GM06990 (cell line): ENCODE measurements around the gene GFRA3.

Experiments used
- DNase-seq: peaks from one replicate; pipeline ENCODE4 v3.0.0-alpha.2; 2011; ENCODE audit not compliant: insufficient read length; ENCODE audit errors: extremely low read depth
- H3K27me3 ChIP-seq: replicated peaks from 2 replicates; pipeline ENCODE4 v1.6.0; 2011; ENCODE audit warnings: low read length; ENCODE audit not compliant: control insufficient read depth, insufficient read depth
- H3K36me3 ChIP-seq: 2 replicates; pipeline ENCODE4 v1.5.1; 2011; ENCODE audit warnings: low read length; ENCODE audit not compliant: control insufficient read depth, insufficient read depth
- H3K4me3 ChIP-seq: replicated peaks from 2 replicates; pipeline ENCODE4 v1.5.1; 2011; ENCODE audit warnings: low read depth, mild to moderate bottlenecking, control low read depth, low read length
- TF ChIP-seq, protein P1 (sequence below): IDR thresholded peaks from 2 replicates; pipeline ENCODE4 v1.5.1; 2011; ENCODE audit warnings: low read length, control low read depth, mild to moderate bottlenecking, inconsistent platforms; ENCODE audit not compliant: insufficient read depth, poor library complexity, severe bottlenecking

Gene GFRA3

DNA sequence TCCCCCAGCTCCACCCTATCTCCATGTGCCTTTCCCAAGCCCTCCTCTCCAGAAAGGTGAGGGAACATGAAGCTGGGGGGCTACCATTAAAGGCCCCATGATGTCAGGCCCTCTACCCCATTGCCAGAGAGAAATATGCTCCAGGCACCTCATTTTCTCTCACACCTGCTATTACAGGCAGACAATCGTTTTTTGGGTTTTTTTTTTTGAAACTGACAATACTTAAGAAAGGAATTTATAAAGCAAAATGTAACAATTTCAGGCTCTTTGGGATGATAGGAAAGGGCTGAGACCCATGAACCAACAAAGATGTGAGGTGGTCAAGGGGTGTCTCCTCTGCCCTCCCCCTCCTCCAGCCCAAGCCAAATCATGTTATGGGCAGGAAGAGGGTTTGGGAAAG lies 1.5 kb upstream of the GFRA3 start:
- H3K4me3 ChIP-seq, result no peak overlapping the region
- no peaks in the 10 kb centered on the region for H3K36me3 ChIP-seq
- TF ChIP-seq, protein P1, sequence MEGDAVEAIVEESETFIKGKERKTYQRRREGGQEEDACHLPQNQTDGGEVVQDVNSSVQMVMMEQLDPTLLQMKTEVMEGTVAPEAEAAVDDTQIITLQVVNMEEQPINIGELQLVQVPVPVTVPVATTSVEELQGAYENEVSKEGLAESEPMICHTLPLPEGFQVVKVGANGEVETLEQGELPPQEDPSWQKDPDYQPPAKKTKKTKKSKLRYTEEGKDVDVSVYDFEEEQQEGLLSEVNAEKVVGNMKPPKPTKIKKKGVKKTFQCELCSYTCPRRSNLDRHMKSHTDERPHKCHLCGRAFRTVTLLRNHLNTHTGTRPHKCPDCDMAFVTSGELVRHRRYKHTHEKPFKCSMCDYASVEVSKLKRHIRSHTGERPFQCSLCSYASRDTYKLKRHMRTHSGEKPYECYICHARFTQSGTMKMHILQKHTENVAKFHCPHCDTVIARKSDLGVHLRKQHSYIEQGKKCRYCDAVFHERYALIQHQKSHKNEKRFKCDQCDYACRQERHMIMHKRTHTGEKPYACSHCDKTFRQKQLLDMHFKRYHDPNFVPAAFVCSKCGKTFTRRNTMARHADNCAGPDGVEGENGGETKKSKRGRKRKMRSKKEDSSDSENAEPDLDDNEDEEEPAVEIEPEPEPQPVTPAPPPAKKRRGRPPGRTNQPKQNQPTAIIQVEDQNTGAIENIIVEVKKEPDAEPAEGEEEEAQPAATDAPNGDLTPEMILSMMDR, result no peak
- DNase-seq, result no peak
- no peaks in the 10 kb centered on the region for H3K27me3 ChIP-seq

DNA sequence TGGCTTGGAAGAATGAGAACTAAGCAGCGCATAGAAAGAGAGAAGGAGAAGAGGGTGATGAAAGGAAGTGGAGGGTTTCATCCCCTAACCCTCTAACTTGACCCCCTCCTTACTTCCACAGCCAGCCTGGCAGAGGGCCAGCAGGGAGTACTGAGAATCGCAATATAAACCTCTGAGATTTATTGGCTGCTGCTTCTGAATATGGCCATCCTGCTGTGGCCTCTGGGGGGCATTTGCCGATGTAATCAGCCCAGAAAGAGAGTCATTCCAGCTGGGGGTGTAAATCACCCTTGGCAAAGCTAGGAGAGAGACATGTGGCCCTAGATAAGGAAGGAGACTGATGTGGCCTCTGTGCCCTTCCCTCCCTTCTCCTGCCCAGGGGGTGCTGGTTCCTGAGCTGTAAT lies 960 bp upstream of the GFRA3 start:
- TF ChIP-seq, protein P1, result no peak
- no peak overlapping the region for H3K4me3 ChIP-seq
- DNase-seq, result no peak
- H3K36me3 ChIP-seq, result no peaks in the 10 kb centered on the region
- no peaks in the 10 kb centered on the region for H3K27me3 ChIP-seq

DNA sequence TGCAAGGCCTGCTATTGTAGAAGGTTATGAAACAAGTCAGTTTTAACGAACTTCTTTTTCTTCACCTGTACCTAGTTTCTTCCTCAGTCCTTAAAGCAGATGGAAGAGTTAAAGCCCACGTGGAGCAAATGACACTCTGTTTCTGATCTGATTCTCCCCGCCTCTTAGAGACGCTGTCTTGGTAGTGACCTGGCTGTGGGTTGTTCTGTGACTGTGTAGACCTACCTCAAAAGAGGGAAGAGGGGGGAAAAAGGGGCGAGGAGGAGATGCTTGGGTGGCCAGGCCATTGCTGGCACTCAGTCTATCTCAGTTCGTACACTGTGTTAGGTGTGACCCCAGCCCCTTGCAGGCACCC lies 610 bp downstream of the GFRA3 start:
- TF ChIP-seq, protein P1, result no peak
- Histone ChIP-seq H3K27me3 (no peaks in the 10 kb centered on the region), H3K36me3 (no peaks in the 10 kb centered on the region), H3K4me3 (no peak overlapping the region; the same call in 1 of the 2 replicates)
- DNase-seq, result no peak

DNA sequence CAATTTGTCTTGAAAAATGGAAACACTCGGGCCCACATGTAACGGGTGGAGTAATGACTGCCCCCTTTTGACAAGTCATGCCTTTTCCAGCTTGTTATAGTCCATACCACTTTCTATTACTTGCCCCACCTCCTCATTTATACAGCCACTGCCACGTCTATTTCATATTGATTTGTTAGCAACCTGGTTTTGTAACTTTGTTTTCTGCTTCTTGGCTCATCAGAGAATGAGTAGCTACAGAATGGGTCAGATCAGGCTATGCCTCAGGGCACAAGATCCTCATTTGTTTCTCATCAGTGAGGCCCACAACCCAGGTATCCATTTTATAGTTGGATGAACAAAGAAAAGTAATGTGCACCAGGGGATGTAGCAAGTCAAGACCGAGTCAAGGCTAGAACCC lies 1.7 kb downstream of the GFRA3 start:
- TF ChIP-seq, protein P1, result no peak
- H3K36me3 ChIP-seq, result no peaks in the 10 kb centered on the region
- H3K4me3 ChIP-seq, result no peak overlapping the region
- DNase-seq, result no peak
- no peaks in the 10 kb centered on the region for H3K27me3 ChIP-seq

DNA sequence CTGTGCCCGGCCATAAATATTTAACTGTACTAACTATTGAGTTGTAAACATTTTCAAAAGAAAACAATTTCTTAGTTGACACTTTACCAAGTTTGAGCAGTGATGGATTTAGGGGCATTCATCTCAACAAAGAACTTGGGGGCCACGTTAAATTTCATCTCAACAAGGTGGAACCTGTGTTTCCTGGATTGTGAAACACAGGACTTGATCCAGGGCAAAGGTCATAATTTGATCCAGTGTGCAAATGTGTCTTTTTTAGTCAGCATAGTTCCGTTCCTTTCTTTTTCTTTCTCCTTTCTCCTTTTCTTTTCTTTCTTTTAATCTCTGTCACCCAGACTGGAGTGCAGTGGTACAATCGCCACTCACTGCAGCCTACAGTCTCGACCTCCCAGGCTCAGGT lies 3.1 kb downstream of the GFRA3 start:
- TF ChIP-seq, protein P1, result no peak
- no peak overlapping the region for H3K4me3 ChIP-seq
- no peak for DNase-seq
- H3K36me3 ChIP-seq, result no peaks in the 10 kb centered on the region
- H3K27me3 ChIP-seq, result no peaks in the 10 kb centered on the region

DNA sequence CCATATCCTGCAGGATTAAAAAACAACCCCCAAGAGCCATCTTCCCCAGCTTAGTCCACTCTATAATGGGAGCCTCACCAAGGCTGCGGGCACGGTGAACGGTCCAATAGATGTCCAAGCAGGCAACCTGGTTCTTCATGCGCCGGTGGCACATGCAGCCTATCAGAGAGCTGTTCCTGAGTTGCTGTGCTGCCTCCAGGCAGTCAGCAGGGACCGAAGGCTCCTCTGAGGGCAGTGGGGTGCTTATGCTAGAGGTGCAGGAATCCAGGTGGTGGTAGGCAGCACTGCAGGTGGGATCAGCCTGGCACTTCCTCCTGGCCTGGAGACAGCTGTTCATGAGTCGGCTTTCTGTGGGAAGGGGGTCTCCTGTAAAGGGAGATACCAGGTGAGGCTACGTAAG lies 10.2 kb downstream of the GFRA3 start:
- TF ChIP-seq, protein P1, result no peak
- DNase-seq, result no peak
- no peak overlapping the region for H3K4me3 ChIP-seq
- no peaks in the 10 kb centered on the region for H3K36me3 ChIP-seq
- no peaks in the 10 kb centered on the region; the same call in 1 of the 2 replicates for H3K27me3 ChIP-seq
